LNCaP clone FGC (cell line): ENCODE data around the gene SLCO2A1.

Experiments used
- DNase-seq: peaks from one replicate; pipeline ENCODE4 v3.0.0-alpha.2; 2011; ENCODE audit warnings: low read depth
- H3K4me3 ChIP-seq: 2 replicates; pipeline ENCODE4 v1.5.1; 2011; ENCODE audit warnings: mild to moderate bottlenecking, low read depth, low read length, control low read depth
- CTCF ChIP-seq: IDR thresholded peaks from 2 replicates; pipeline ENCODE4 v1.5.1; 2012; ENCODE audit warnings: mild to moderate bottlenecking; ENCODE audit not compliant: control insufficient read depth, insufficient read depth; ENCODE audit errors: extremely low read depth

Gene SLCO2A1

GRCh38 chr3:133939463-133939835, 90.3 kb downstream of the SLCO2A1 start:
- DNase-seq = no peak
- H3K4me3 ChIP-seq = no peak overlapping the region
- no peak for TF ChIP-seq CTCF

- no peak overlapping the region for H3K4me3 ChIP-seq
- DNase-seq = no peak
- no peak for TF ChIP-seq CTCF
Observed at GRCh38 chr3:133938770-133939462, 90.8 kb downstream of the SLCO2A1 start.

GRCh38 chr3:133937756-133938601, 91.7 kb downstream of the SLCO2A1 start:
- H3K4me3 ChIP-seq = no peak overlapping the region
- TF ChIP-seq CTCF = no peak
- DNase-seq = no peak

GRCh38 chr3:133937061-133937686, 92.6 kb downstream of the SLCO2A1 start:
- no peak overlapping the region for H3K4me3 ChIP-seq
- TF ChIP-seq CTCF = no peak
- DNase-seq = no peak

- no peak for DNase-seq
- H3K4me3 ChIP-seq = no peak overlapping the region
- no peak for TF ChIP-seq CTCF
Observed at GRCh38 chr3:133935843-133936769, 93.6 kb downstream of the SLCO2A1 start.
